Right cardiac atrium (tissue), 5 donors: ENCODE results near the gene SPX. TPM values are rescaled to one million over a fixed set of nuclear protein-coding genes. Genes with fewer than 3 reads are reported as not detected.

Experiments used
- ATAC-seq, 2 donors: fragments of 200-7000 bp; cut with Tn5 transposase; one replicate each; pipeline versions ENCODE4 v1.8.0 to v1.9.1; 2020; ENCODE audit warnings: moderate library complexity in 2 of 2, mild to moderate bottlenecking in 1 of 2
- DNase-seq, 3 donors: peaks; one replicate each; pipeline ENCODE4 v3.0.0-alpha.2; 2020
- H3K27ac ChIP-seq: one replicate; pipeline ENCODE4 v1.5.1; 2013; ENCODE audit warnings: mild to moderate bottlenecking, low read length, control low read depth, moderate library complexity
- H3K27me3 ChIP-seq: one replicate; pipeline ENCODE4 v1.6.1; 2013; ENCODE audit not compliant: control insufficient read depth, insufficient read depth
- H3K4me1 ChIP-seq: one replicate; pipeline ENCODE4 v1.6.1; 2013; ENCODE audit warnings: low read length; ENCODE audit not compliant: control insufficient read depth, insufficient read depth
- H3K4me3 ChIP-seq: one replicate; pipeline ENCODE4 v1.5.1; 2013; ENCODE audit warnings: low read length, control low read depth
- H3K9me3 ChIP-seq: one replicate; pipeline ENCODE4 v1.6.1; 2013; ENCODE audit warnings: low read length; ENCODE audit not compliant: control insufficient read depth
- WGBS: extraction: QIAGEN DNeasy Blood & Tissue Kit; methylation state at CpG from one replicate; pipeline ENCODE4 v1.1.7; 2013; 5-methylcytosine and 5-hydroxymethylcytosine counted together
- intact Hi-C, 4 donors: fragments of 100-400 bp; cut with DNase I; formaldehyde crosslinking; loops; one replicate each; pipeline versions ENCODE4 v1.11.0 to v1.14.0; 2022 to 2023
- long read RNA-seq, 4 donors: library from polyadenylated mRNA; unstranded; transcript quantifications; one replicate each; pipeline ENCODE4 v2.0.0, GENCODE V29; 2020 to 2021
- polyA plus RNA-seq: library from polyadenylated mRNA; stranded (reverse); fragments of 200-250 nt; gene quantifications from one replicate; pipeline ENCODE4 v1.2.3, GENCODE V29; 2013
- total RNA-seq, 4 donors: library from RNA; stranded (reverse); fragmentation: NEBNext Ultra II Directional; extraction: Animal tissue kit (Norgen Biotek cat#: 25700); gene quantifications; one replicate each; pipeline ENCODE4 v1.2.1, GENCODE V29; 2021
- donor health status: healthy with polysubstance abuse.
- donor health status: DM: no; HTN: yes; CAD: no.
- donor health status: DM: no; HTN: no; CAD: no.
- donor health status: DM: no; HTN: yes; CAD: no; lungs with severe emphysema.
- donor health status: DM: yes; HTN: yes; CAD: no.

Gene SPX
- total RNA-seq (10 to 100 TPM in 1 of 4 donors, 1 to 10 TPM in 3; 3.9 to 11.7 (median 6.9) TPM), polyA plus RNA-seq (9.6 TPM)
- long read RNA-seq, donor 1, transcript SPX-203 (3 exons, 1,826 nt): major isoform, 7 of 10 reads
- long read RNA-seq, donor 1, partial matches to known transcripts: 0 of 10 reads
- long read RNA-seq, donor 1, other reads (novel, unspliced or antisense): 1 of 10 reads
- long read RNA-seq, donor 2, transcript SPX-203 (3 exons, 1,826 nt): major isoform, 6 of 11 reads
- long read RNA-seq, donor 2, partial matches to known transcripts: 0 of 11 reads
- long read RNA-seq, donor 2, other reads (novel, unspliced or antisense): 3 of 11 reads
- long read RNA-seq, donor 3, transcript SPX-203 (3 exons, 1,826 nt): major isoform, 10 of 17 reads
- long read RNA-seq, donor 3, transcript SPX-205 (3 exons, 1,687 nt): minor isoform, 6 of 17 reads
- long read RNA-seq, donor 3, partial matches to known transcripts: 0 of 17 reads
- long read RNA-seq, donor 3, other reads (novel, unspliced or antisense): 1 of 17 reads
- long read RNA-seq, donor 4, transcript SPX-203 (3 exons, 1,826 nt): major isoform, 8 of 9 reads
- long read RNA-seq, donor 4, partial matches to known transcripts: 0 of 9 reads
- long read RNA-seq, donor 4, other reads (novel, unspliced or antisense): 1 of 9 reads

- H3K27me3 ChIP-seq: no peaks in the 10 kb centered on the region
- intact Hi-C loops: no loop called here
- H3K9me3 ChIP-seq: no peaks in the 10 kb centered on the region
- peak within 1 kb of the TSS; percentile 75 for H3K4me3 ChIP-seq
- no peaks in the 10 kb centered on the region for H3K4me1 ChIP-seq
- ATAC-seq: no peak
- H3K27ac ChIP-seq: no peak within 1 kb of the TSS
- 89% methylated on average over 1 of the region's 1 CpG for WGBS
- no peak for DNase-seq
These were observed at the start of gene SPX for GRCh38 chr12:21526053-21526452. TSS of gene SPX (plus strand) at chr12:21526296. CDS start at chr12:21526473, 177 bp downstream.

DNA sequence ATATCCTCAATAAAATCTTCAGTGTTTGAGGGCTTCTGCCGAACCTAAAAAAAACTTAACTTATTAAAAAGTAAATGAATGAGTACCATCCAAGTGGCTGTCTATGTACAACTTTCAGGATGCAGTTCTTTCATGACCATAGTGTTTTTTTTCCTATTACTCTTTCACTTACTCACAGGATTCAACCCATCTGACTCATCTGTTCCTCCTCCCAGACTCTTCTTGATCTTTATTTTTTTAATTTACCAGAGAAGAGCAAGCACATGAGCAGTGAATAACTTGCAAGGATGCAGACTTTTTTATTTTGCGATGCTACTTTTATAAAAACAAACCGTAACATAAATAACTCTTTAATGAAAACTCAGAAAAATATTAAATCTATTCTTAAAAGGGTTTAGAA, 49.1 kb upstream of the SPX start:
- no peaks in the 10 kb centered on the region for H3K27me3 ChIP-seq
- no peaks in the 10 kb centered on the region for H3K4me1 ChIP-seq
- H3K27ac ChIP-seq: no peak overlapping the region
- intact Hi-C loops: no loop called here
- no peaks in the 10 kb centered on the region for H3K9me3 ChIP-seq
- ATAC-seq: no peak
- no peak for DNase-seq
- no peak overlapping the region for H3K4me3 ChIP-seq
- WGBS: 79% methylated on average over 3 of the region's 3 CpGs

GRCh38 chr12:21478756-21479455, 47.2 kb upstream of the SPX start:
- Histone ChIP-seq H3K4me1 (no peaks in the 10 kb centered on the region), H3K27ac (no peak overlapping the region), H3K27me3 (no peaks in the 10 kb centered on the region), H3K9me3 (no peaks in the 10 kb centered on the region), H3K4me3 (no peak overlapping the region)
- ATAC-seq (no peak), DNase-seq (no peak)
- intact Hi-C loops: no loop called here
- 87% methylated on average over 10 of the region's 10 CpGs for WGBS

DNA sequence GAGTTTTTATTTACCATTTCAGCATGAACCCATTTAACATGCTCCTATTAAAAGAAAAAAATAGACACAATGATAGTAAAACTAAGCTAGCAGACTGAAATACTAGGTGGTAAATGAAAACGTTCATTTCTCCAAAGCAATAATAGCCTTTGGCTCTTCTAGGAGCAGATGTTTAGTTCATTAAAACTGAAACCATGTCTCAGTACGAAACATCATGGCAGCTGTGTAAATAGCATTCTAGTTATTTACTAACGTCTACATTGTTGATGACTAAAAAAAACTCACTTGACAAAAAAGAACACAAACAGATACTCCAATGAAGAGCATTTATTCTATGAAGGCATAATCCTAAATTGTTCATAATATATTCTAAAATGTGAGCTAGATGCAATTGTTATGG, 42.6 kb upstream of the SPX start:
- no peak overlapping the region for H3K27ac ChIP-seq
- no peaks in the 10 kb centered on the region for H3K4me1 ChIP-seq
- no peak overlapping the region for H3K4me3 ChIP-seq
- DNase-seq (no peak), ATAC-seq (no peak)
- intact Hi-C loops: no loop called here
- WGBS: 85% methylated on average over 3 of the region's 3 CpGs
- H3K9me3 ChIP-seq: no peaks in the 10 kb centered on the region
- H3K27me3 ChIP-seq: no peaks in the 10 kb centered on the region

- Histone ChIP-seq H3K4me3 (no peak overlapping the region), H3K9me3 (no peaks in the 10 kb centered on the region), H3K27me3 (no peaks in the 10 kb centered on the region), H3K27ac (no peak overlapping the region), H3K4me1 (no peaks in the 10 kb centered on the region)
- DNase-seq (no peak), ATAC-seq (no peak)
- intact Hi-C loops: no loop called here
These were observed 40.1 kb upstream of the SPX start for GRCh38 chr12:21485998-21486397.

GRCh38 chr12:21499765-21500164, 26.3 kb upstream of the SPX start:
- no peak for DNase-seq
- Histone ChIP-seq H3K9me3 (no peaks in the 10 kb centered on the region), H3K4me1 (peaks cover 3% of the 10 kb centered on the region), H3K27me3 (no peaks in the 10 kb centered on the region), H3K27ac (no peak overlapping the region), H3K4me3 (no peak overlapping the region)
- no peak for ATAC-seq
- intact Hi-C loops: no loop called here
- WGBS: 77% methylated on average over 2 of the region's 2 CpGs

GRCh38 chr12:21500786-21501257, 25.3 kb upstream of the SPX start:
- intact Hi-C loops: no loop called here
- 5% methylated on average over 8 of the region's 8 CpGs for WGBS
- peak overlapping the region; percentile 94 for H3K27ac ChIP-seq
- no peaks in the 10 kb centered on the region for H3K27me3 ChIP-seq
- no peaks in the 10 kb centered on the region for H3K9me3 ChIP-seq
- H3K4me1 ChIP-seq: peaks cover 3% of the 10 kb centered on the region
- DNase-seq: no peak
- ATAC-seq: no peak
- H3K4me3 ChIP-seq: peak overlapping the region; percentile 95

DNA sequence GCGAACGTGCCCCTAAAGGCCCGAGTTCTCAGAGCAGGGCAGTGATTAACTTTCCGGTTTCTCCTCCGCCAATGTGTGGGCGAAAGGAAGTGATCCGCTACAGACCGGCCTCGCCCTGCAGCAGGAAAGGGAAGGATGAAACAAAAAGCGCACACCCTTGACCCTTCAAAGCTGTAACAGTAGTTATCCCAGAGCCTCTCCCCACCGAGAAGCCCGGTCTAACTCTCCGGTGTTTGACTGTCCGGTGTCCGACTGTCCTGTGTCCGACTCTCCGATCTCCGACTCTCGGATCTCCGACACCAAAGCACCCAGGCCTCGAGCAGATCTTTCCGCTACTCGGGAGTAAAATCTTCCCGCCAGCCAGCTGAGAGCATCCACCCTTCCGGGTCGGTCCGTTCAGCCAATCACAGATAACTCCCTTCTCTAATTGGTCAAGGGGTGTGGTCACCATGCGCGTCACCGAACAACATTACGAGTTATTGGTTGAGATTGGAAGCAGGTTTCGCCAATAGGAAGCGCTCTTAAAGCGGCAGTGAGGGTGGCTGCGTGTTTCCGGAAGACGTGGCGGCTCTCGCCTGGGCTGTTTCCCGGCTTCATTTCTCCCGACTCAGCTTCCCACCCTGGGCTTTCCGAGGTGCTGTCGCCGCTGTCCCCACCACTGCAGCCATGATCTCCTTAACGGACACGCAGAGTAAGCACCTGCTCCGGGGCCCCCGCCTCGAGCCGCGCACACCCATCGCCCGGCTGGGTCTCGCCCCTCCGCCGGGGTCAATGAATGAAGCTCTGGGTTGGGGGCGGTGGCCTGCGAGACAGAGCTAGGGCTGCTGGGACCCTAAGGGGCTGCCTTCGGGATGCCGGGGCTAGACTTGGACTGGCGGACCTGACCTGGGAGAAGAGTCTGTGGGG, 24.6 kb upstream of the SPX start, which contains the start of the genes GOLT1B and RECQL:
TSS of gene GOLT1B (plus strand) at position 532 of the 906 bp plus-strand sequence. CDS start at position 667, 135 bp downstream.
TSS of gene RECQL (minus strand) at position 378 of the 906 bp plus-strand sequence. CDS start 2,065 bp downstream, outside the sequence.
- intact Hi-C loops: no loop called here
- H3K27ac ChIP-seq: peak within 1 kb of the TSS; percentile 94
- H3K9me3 ChIP-seq: no peaks in the 10 kb centered on the region
- peaks cover 3% of the 10 kb centered on the region for H3K4me1 ChIP-seq
- DNase-seq (peak; percentile 91 to 95 (median 94)), ATAC-seq (peak; percentile 100)
- no peaks in the 10 kb centered on the region for H3K27me3 ChIP-seq
- peak within 1 kb of the TSS; percentile 95 for H3K4me3 ChIP-seq
- under 1% methylated on average over 61 of the region's 61 CpGs for WGBS

- peak overlapping the region; percentile 94 for H3K4me3 ChIP-seq
- DNase-seq: peak in 2 of 3 donors; percentile 54 to 64
- WGBS: under 1% methylated on average over 14 of the region's 14 CpGs
- intact Hi-C loops: no loop called here
- H3K4me1 ChIP-seq: peaks cover 3% of the 10 kb centered on the region
- H3K27ac ChIP-seq: peak overlapping the region; percentile 79
- peak; percentile 14 to 21 for ATAC-seq
- no peaks in the 10 kb centered on the region for H3K9me3 ChIP-seq
- H3K27me3 ChIP-seq: no peaks in the 10 kb centered on the region
These were observed 24.0 kb upstream of the SPX start for GRCh38 chr12:21502164-21502496.

DNA sequence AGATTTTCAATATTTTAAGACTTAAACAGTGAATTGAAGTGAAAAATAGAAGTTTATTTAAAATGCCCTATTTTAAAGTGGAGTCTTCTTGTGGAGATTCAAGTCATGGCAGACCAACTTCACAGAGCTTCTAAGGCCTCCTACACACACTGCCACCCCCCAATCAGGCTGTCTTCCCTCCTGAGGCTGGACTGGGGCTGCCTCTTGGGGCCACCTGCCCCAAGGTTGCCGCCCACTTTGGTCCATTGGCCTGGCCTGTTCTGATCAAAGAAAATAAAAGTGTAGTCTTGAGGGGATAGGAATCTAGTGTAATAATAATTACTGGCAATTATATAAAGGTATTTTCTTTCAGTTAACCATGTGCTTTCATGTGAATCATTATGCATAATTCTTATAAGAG, 23.2 kb upstream of the SPX start:
- Histone ChIP-seq H3K4me3 (peak overlapping the region; percentile 94), H3K27ac (no peak overlapping the region), H3K27me3 (no peaks in the 10 kb centered on the region), H3K9me3 (no peaks in the 10 kb centered on the region), H3K4me1 (peaks cover 3% of the 10 kb centered on the region)
- ATAC-seq (no peak), DNase-seq (no peak)
- intact Hi-C loops: no loop called here
- WGBS: 81% methylated on average over 1 of the region's 1 CpG
